ENCODE data around the gene TOMM70.

GRCh38 chr3:100340527-100340926 is 60.4 kb downstream of the TOMM70 start:
- no peak for TF ChIP-seq CTCF (IDR thresholded peaks at IDR 0.05 in 8 of 11, conservative IDR thresholded peaks at IDR 0.05 in 3 of 11)
- TF ChIP-seq POLR2A (IDR thresholded peaks at IDR 0.05), result no peak
